ENCODE measurements around the gene TCN2. TPM values are rescaled to one million over a fixed set of nuclear protein-coding genes. Genes with fewer than 3 reads are reported as not detected.

Gene TCN2
- total and polyA plus RNA-seq, 2 of the 4 experiments (the other 2 are of a cell fraction) = 1.3 to 3.6 TPM

DNA sequence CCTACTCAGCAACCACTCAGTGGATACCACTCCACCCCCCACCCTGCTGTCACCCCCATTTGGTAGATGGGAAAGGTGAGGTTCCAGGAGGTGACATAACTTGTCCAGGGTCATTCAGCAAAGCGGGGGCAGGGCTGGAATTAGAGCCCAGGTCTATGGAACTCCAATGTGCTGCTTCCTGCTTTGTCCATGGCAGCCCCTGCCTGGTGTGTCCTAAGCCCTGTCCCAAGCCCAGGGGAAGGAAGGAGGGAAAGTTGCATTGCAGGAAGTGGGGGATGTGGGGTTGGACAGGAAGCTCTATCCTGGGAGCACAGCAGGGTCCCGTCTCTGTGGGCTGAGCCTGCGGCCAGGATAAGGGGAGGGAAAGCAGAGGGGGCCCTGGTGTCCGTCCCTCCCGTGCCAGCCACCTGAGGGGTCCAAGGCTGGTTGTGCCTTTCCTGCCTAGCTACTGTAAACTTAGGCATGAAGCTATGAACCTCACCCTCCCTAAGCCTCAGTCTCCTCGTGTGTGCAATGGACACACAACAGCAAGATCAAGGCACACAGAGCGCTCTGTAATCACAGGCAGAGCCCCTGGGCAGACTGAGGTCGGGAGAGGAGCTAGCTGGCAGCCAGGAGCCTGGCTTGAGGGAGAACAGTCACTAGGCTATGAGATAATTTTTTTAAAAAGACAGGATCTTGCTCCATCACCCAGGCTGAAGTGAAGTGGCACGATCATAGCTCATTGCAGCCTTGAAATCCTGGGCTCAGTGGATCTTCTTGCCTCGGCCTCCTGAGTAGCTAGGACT, 45.4 kb upstream of the TCN2 start:
- dilution Hi-C loops (cut with HindIII; ENCODE audit: low sequenced_read_pairs, unreplicated experiment) = no loop called here
- Histone ChIP-seq H2AK9ac (replicated peaks; ENCODE audit: low read depth, low read length, poor library complexity) (no peak overlapping the region), H2BK15ac (ENCODE audit: low read depth, low read length) (no peak overlapping the region), H4K20me1 (ENCODE audit: insufficient read depth, low read length) (no peaks in the 10 kb centered on the region), H4K91ac (ENCODE audit: insufficient read depth, low read depth, low read length) (no peak overlapping the region), H3K4me2 (ENCODE audit: low read depth, low read length) (no peak overlapping the region), H2BK5ac (ENCODE audit: low read depth, low read length, poor library complexity, severe bottlenecking) (no peak overlapping the region), H3K18ac (ENCODE audit: low read depth, low read length) (no peak overlapping the region), H3K9ac (ENCODE audit: low read depth, low read length) (no peak overlapping the region), H3K56ac (ENCODE audit: extremely low read depth, insufficient read depth, low read length) (no peak overlapping the region), H2BK20ac (ENCODE audit: low read depth, low read length) (no peak overlapping the region), H3K4ac (ENCODE audit: low read depth, low read length) (no peak overlapping the region), H2AFZ (replicated peaks; ENCODE audit: low read length, poor library complexity) (peak overlapping the region; percentile 19), H3K9me1 (ENCODE audit: insufficient read depth, low read length) (no peaks in the 10 kb centered on the region), H3K23ac (ENCODE audit: low read depth, low read length) (no peak overlapping the region), H3K14ac (replicated peaks; ENCODE audit: low read depth, low read length) (no peak overlapping the region), H3K36me3 (ENCODE audit: control insufficient read depth, insufficient read depth, low read length) (no peaks in the 10 kb centered on the region), H2BK120ac (ENCODE audit: low read depth, low read length) (no peak overlapping the region), H3K27me3 (ENCODE audit: control insufficient read depth, insufficient read depth, low read length) (peaks cover 36% of the 10 kb centered on the region), H3K4me1 (ENCODE audit: control insufficient read depth, insufficient read depth, low read length) (no peaks in the 10 kb centered on the region), H3K9me3 (ENCODE audit: control insufficient read depth, insufficient read depth, low read length) (no peaks in the 10 kb centered on the region), H4K5ac (ENCODE audit: low read depth, low read length) (no peak overlapping the region), H2AK5ac (ENCODE audit: low read depth, low read length) (no peak overlapping the region), H3K79me1 (ENCODE audit: low read depth in 1 of 2, low read length in 2 of 2) (no peaks in the 10 kb centered on the region), H3K4me3 (ENCODE audit: insufficient read depth, low read depth, low read length) (no peak overlapping the region), H3K27ac (ENCODE audit: insufficient read depth, low read length) (no peak overlapping the region), H4K8ac (ENCODE audit: low read depth in 2 of 2, low read length in 2 of 2) (no peak overlapping the region)
- CTCF ChIA-PET = no interaction called here
- WGBS, 2 experiments (ENCODE audit: extremely low coverage in 2 of 2, insufficient read length in 1 of 2) = 45% methylated on average over 3 of the region's 10 CpGs; no CpG with 5 or more reads in 1 of the 2 experiments
- TF ChIP-seq, protein P1, sequence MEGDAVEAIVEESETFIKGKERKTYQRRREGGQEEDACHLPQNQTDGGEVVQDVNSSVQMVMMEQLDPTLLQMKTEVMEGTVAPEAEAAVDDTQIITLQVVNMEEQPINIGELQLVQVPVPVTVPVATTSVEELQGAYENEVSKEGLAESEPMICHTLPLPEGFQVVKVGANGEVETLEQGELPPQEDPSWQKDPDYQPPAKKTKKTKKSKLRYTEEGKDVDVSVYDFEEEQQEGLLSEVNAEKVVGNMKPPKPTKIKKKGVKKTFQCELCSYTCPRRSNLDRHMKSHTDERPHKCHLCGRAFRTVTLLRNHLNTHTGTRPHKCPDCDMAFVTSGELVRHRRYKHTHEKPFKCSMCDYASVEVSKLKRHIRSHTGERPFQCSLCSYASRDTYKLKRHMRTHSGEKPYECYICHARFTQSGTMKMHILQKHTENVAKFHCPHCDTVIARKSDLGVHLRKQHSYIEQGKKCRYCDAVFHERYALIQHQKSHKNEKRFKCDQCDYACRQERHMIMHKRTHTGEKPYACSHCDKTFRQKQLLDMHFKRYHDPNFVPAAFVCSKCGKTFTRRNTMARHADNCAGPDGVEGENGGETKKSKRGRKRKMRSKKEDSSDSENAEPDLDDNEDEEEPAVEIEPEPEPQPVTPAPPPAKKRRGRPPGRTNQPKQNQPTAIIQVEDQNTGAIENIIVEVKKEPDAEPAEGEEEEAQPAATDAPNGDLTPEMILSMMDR (conservative IDR thresholded peaks at IDR 0.05; ENCODE audit: low read depth, low read length) = no peak
- TF ChIP-seq RFX5 (IDR thresholded peaks at IDR 0.05; ENCODE audit: low read depth, low read length) = no peak
- TF ChIP-seq, protein P2, sequence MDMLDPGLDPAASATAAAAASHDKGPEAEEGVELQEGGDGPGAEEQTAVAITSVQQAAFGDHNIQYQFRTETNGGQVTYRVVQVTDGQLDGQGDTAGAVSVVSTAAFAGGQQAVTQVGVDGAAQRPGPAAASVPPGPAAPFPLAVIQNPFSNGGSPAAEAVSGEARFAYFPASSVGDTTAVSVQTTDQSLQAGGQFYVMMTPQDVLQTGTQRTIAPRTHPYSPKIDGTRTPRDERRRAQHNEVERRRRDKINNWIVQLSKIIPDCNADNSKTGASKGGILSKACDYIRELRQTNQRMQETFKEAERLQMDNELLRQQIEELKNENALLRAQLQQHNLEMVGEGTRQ (IDR thresholded peaks at IDR 0.05; ENCODE audit: low read depth, low read length) = no peak
- TF ChIP-seq MAFK (IDR thresholded peaks at IDR 0.05; ENCODE audit: low read depth, low read length) = no peak
- TF ChIP-seq CEBPB (IDR thresholded peaks at IDR 0.05; ENCODE audit: low read depth, low read length) = no peak
- no peak for TF ChIP-seq BHLHE40 (IDR thresholded peaks at IDR 0.05; ENCODE audit: low read depth, low read length)
- TF ChIP-seq CHD1 (IDR thresholded peaks at IDR 0.05; ENCODE audit: low read depth, low read length) = no peak
- TF ChIP-seq, protein P3, sequence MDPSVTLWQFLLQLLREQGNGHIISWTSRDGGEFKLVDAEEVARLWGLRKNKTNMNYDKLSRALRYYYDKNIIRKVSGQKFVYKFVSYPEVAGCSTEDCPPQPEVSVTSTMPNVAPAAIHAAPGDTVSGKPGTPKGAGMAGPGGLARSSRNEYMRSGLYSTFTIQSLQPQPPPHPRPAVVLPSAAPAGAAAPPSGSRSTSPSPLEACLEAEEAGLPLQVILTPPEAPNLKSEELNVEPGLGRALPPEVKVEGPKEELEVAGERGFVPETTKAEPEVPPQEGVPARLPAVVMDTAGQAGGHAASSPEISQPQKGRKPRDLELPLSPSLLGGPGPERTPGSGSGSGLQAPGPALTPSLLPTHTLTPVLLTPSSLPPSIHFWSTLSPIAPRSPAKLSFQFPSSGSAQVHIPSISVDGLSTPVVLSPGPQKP (IDR thresholded peaks at IDR 0.05; ENCODE audit: borderline replicate concordance, low read depth, low read length) = no peak
- TF ChIP-seq SMC3 (IDR thresholded peaks at IDR 0.05; ENCODE audit: low read depth, low read length) = no peak
- TF ChIP-seq RAD21 (IDR thresholded peaks at IDR 0.05; ENCODE audit: low read length) = no peak
- no peak for TF ChIP-seq FOS (IDR thresholded peaks at IDR 0.05; ENCODE audit: low read depth, low read length)
- no peak for TF ChIP-seq POLR2A (IDR thresholded peaks at IDR 0.05; ENCODE audit: low read depth, low read length)
- no peak for TF ChIP-seq MXI1 (IDR thresholded peaks at IDR 0.05; ENCODE audit: borderline replicate concordance, low read depth, low read length)
- no peak for TF ChIP-seq MAZ (IDR thresholded peaks at IDR 0.05; ENCODE audit: borderline replicate concordance, low read depth, low read length)
- TF ChIP-seq NFE2L2 (IDR thresholded peaks at IDR 0.05; ENCODE audit: low read depth, low read length) = no peak
- TF ChIP-seq RCOR1 (IDR thresholded peaks at IDR 0.05; ENCODE audit: insufficient replicate concordance, low read length) = no peak
- no TSS peak for BruUV-seq (replicated peaks)
- DNase-seq (no peak), ATAC-seq (ENCODE audit: low read depth) (no peak)
- intact Hi-C loops (cut with micrococcal nuclease) = no loop called here
- POLR2A ChIA-PET (ENCODE audit: unreplicated experiment) = no interaction called here
- in situ Hi-C loops (cut with MboI; ENCODE audit: low sequenced_read_pairs) = no loop called here
